GM12875 (cell line): Measurements from ENCODE around the gene DSCAML1.

Experiments used
- H3K4me3 ChIP-seq: one replicate; pipeline ENCODE4 v1.5.1; 2011; ENCODE audit warnings: low read depth, low read length, control low read depth
- TF ChIP-seq, protein P1 (sequence below): IDR thresholded peaks from 2 replicates; pipeline ENCODE4 v1.5.1; 2011; ENCODE audit warnings: low read depth, mild to moderate bottlenecking, control low read depth, inconsistent platforms, low read length, moderate library complexity, borderline replicate concordance; ENCODE audit not compliant: insufficient read depth

The DSCAML1 gene

DNA sequence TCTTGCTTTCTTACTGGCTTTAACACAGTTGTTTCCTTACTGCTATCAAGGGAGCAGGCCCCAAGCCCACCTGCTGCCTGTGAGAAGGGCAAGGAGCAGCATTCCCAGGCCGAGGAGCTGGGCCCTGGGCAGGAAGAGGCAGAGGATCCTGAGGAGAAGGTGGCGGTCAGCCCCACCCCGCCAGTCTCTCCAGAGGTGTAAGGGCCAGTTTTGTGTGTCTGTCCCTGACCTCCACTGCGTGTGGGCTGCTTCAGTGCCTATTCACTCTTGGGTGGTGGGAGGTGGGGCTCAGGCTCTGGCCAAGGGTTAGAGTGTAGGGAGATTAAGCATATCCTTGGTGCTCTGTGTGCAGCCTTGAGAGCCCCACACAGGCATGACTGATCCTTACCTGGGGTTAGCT lies 414.3 kb downstream of the DSCAML1 start:
- no peak overlapping the region for H3K4me3 ChIP-seq
- TF ChIP-seq, protein P1, sequence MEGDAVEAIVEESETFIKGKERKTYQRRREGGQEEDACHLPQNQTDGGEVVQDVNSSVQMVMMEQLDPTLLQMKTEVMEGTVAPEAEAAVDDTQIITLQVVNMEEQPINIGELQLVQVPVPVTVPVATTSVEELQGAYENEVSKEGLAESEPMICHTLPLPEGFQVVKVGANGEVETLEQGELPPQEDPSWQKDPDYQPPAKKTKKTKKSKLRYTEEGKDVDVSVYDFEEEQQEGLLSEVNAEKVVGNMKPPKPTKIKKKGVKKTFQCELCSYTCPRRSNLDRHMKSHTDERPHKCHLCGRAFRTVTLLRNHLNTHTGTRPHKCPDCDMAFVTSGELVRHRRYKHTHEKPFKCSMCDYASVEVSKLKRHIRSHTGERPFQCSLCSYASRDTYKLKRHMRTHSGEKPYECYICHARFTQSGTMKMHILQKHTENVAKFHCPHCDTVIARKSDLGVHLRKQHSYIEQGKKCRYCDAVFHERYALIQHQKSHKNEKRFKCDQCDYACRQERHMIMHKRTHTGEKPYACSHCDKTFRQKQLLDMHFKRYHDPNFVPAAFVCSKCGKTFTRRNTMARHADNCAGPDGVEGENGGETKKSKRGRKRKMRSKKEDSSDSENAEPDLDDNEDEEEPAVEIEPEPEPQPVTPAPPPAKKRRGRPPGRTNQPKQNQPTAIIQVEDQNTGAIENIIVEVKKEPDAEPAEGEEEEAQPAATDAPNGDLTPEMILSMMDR = no peak

DNA sequence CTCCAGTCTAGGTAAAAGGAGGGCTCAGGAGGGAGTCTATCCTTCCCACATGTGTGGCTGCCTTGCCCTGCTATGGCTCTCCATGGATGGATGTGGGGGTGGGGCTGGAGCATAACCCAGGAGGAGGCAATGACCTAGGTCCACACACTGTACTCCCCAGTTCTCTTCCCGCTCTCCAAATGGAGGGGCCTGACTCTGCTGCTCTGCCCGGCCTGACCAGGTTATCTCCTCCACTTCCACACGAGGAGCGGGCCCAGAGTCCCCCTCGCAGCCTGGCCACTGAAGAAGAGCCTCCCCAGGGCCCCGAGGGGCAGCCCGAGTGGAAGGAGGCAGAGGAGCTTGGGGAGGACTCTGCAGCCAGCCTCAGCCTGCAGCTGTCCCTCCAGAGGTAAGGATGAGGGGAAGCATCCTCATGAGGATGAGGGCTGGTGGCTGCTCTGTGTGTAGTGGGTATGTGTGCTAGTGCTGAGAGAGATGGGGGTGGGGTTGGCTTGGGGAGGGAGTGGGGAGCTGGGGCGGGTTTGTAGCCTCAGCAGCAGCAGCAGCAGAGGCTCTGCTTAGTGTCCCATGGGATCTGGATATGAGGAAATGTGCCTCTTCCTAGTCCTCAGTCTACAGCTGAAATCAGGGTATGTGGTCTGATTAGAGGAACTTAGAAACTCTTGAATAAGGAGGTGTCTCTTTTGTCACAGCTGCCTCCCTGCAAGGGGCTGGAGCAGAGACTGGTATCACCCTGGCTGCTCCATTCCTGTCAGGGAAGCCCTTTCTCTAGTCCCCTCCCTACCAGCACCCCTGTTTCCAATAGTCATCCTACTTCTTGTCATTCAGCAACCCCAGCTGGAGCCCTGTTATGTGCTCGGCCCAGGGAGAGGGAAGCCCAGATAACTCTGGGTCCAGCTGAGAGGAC lies 415.3 kb downstream of the DSCAML1 start:
- TF ChIP-seq, protein P1 = no peak
- H3K4me3 ChIP-seq = no peak overlapping the region

DNA sequence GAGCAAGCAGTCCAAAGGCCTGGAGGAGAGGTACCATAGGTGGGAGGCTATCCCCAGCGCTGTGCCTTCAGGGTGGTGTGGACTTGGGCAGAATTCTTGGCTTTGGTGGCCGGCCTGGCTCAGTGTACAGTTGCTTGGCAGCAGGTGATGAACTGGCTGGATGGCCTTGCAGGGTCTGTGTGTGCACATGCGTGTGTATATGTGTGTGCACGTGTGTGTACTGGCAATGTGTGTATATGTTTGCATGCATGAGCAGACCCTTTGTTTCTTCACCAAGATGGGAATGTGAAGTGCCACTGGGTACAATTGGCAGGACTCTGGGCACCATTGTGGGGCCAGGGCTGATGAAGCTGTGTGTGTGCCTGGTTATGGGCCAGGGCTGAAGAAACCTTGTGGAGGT lies 416.3 kb downstream of the DSCAML1 start:
- TF ChIP-seq, protein P1 = no peak
- no peak overlapping the region for H3K4me3 ChIP-seq

DNA sequence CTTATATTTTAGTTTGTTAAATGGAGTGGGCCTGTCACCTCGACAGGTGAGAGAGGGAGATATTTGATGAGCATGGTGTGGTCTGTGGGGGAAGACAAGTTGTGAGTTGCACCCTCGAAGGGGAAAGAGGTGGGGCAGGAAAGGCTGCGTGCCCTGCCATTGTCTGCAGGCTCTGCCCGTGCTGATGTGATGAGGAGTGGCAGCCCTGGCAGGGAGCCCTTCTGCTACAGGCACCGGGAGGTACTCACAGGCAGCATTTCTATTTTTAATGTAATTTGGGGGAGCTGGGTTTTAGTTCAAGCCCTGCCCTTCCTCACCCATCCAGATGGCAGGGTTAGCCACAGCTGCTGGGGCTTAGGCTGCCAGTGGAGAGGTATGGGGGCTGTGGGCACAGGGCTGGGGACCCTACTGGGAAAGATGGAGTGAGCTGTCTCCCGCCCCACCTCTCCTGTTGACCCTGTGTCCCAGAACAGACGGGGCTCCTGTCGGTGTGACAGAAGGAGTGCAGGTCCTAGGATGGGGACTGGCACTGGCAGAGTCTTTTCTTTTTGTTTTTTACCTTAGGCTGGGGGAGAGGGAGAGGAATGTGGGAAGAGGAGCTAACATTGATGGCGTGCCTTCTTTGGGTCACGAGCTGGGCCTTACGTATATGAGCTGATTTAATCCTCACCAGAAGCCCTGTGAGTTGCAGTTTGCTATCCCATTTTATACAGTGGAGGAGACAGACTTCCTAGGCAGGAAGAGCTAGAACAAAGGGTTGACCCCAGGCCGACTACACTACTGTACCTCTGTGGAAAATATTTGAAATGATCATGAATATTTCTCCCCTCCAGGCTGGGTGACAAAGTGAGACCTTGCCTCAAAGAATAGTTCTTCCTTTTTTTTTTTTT lies 417.8 kb downstream of the DSCAML1 start:
- no peak overlapping the region for H3K4me3 ChIP-seq
- TF ChIP-seq, protein P1 = no peak
